WI38 (cell line): ENCODE measurements around the gene RRM2.

Source experiments
- H3K4me3 ChIP-seq: 2 replicates; pipeline ENCODE4 v1.5.1; 2011; ENCODE audit warnings: low read depth, mild to moderate bottlenecking, control low read depth, low read length
- CTCF ChIP-seq: IDR thresholded peaks from 2 replicates; pipeline ENCODE4 v1.5.1; 2012; ENCODE audit warnings: low read depth, mild to moderate bottlenecking, control low read depth, low read length

The RRM2 gene

DNA sequence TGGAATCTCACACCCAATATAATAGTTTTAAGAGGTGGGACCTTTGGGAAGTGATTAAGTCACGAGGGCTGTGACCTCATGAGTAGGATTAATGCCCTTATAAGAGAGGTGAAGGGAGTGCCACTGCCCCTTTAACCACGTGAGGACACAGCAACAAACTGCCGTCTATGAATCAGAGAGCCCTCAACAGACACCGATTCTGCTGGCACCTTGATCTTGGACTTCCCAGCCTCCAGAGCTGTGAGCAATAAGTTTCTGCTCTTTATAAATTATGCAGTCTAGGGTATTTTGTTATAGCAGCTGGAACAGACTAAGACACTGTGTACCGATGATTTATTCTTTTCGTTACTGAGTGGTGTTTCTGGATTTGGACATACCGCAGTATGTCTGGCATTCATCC lies 56.2 kb downstream of the RRM2 start:
- H3K4me3 ChIP-seq = no peak overlapping the region
- no peak for TF ChIP-seq CTCF

DNA sequence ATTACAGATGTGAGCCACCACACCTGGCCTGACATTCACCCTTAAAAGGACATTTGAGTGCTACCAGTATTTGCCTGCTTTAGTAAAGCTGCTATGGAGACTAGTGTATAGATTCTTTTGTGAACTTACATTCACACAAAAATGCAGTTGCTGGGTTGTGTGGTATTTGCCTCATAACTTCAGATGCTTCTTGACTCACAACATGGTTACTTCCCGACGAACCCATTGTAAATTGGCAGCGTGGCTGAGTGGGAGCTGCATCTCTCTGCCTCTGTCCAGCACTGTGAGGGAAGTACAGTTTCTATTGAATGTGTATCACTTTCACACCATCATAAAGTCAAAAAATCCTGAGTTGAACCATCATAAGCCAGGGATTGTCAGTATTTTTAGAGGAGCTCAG lies 56.9 kb downstream of the RRM2 start:
- no peak overlapping the region for H3K4me3 ChIP-seq
- no peak for TF ChIP-seq CTCF

DNA sequence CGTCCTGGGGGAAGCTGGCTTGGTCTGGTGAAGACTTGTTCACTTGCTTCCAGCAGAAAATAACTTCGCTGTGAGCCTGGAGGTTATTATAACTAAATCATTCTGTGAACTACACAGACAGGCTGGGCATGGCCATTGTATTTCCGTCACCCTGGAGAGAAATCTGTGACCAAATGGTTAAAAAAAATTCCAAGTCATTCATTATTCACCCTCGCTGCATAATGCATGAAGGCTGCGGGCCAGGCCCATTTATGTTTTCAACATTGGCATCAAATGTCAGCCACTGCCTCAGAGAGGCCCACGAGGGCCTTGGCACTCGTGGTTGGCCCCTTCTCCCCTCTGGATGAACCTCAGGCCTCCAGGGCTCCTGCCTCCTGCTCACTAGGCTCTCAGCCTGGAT lies 57.7 kb downstream of the RRM2 start:
- no peak overlapping the region for H3K4me3 ChIP-seq
- TF ChIP-seq CTCF = no peak
